HepG2 (cell line): ENCODE results near the gene MPHOSPH8. TPM values are rescaled to one million over a fixed set of nuclear protein-coding genes. Genes with fewer than 3 reads are reported as not detected.
A peak's percentile ranks its signal among the peaks of the same experiment; 100 is the strongest.

Source experiments
- ATAC-seq: fragments of 200-7000 bp; cut with Tn5 transposase; 3 replicates; pipeline ENCODE4 v1.9.1; 2020; ENCODE audit warnings: mild to moderate bottlenecking, moderate library complexity
- BruUV-seq: library from RNA; stranded (reverse); fragments of 400-500 nt; replicated peaks from 2 replicates; lab custom pipeline; 2021; lab: Mats Ljungman, UMichigan
- CTCF ChIA-PET: fragments of 300-600 bp; formaldehyde crosslinking; extraction: SDS; loops from one replicate; lab custom pipeline; 2021; ENCODE audit warnings: low total read pairs, inconsistent platforms, low intra/inter-chr PET ratio; lab: Yijun Ruan, JAX
- POLR2A ChIA-PET: fragments of 350-600 bp; sonication (Branson Sonifier 250); formaldehyde crosslinking; loops from one replicate; lab custom pipeline; 2020; ENCODE audit warnings: antibody characterized with exemption, inconsistent platforms; lab: Yijun Ruan, JAX
- DNase-seq: peaks from one replicate; pipeline ENCODE4 v3.0.0-alpha.2; 2015; ENCODE audit warnings: low spot score
- FAIRE-seq: peaks from 3 replicates; lab custom pipeline; 2011; peaks lifted over from hg19 to GRCh38; lab: Jason Lieb, UNC
- H2AFZ ChIP-seq: one replicate; pipeline ENCODE4 v1.6.1; 2011; ENCODE audit warnings: low read length, inconsistent platforms
- H3K27ac ChIP-seq: fragments of 300-600 bp; 3 replicates; pipeline ENCODE4 v1.8.0; 2011; ENCODE audit warnings: mixed run types, mild to moderate bottlenecking, mixed read lengths, low read length, inconsistent platforms; ENCODE audit not compliant: insufficient read depth; ENCODE audit errors: extremely low read length
- H3K27me3 ChIP-seq, 2 experiments: fragments of 200-600 bp in 1 of 2; 2 replicates in 1 of 2; 3 replicates in 1 of 2; pipeline versions ENCODE4 v1.6.0 to v1.8.0; 2011; ENCODE audit warnings: low read length in 2 of 2, mild to moderate bottlenecking in 2 of 2, moderate library complexity in 2 of 2, inconsistent platforms in 1 of 2; ENCODE audit not compliant: insufficient read depth in 2 of 2, control insufficient read depth in 1 of 2
- H3K36me3 ChIP-seq, 2 experiments: fragments of 200-600 bp in 1 of 2; replicated peaks in 1 of 2; 2 replicates in 1 of 2; 3 replicates in 1 of 2; pipeline versions ENCODE4 v1.5.1 to v1.8.0; 2011; ENCODE audit warnings: low read length in 2 of 2, inconsistent platforms in 1 of 2; ENCODE audit not compliant: insufficient read depth in 2 of 2, control insufficient read depth in 1 of 2
- H3K4me1 ChIP-seq: 2 replicates; pipeline ENCODE4 v1.5.1; 2012; ENCODE audit warnings: low read length, inconsistent platforms; ENCODE audit not compliant: insufficient read depth
- H3K4me2 ChIP-seq: 2 replicates; pipeline ENCODE4 v1.6.0; 2011; ENCODE audit warnings: low read depth, low read length, inconsistent platforms
- H3K4me3 ChIP-seq, 3 experiments: fragments of 200-600 bp in 1 of 3; sonication (generic), shearing (Covaris generic) in 1 of 3; replicated peaks in 1 of 3; 2 replicates each; pipeline ENCODE4 v1.5.1; 2011 to 2016; ENCODE audit warnings: low read length in 3 of 3, inconsistent platforms in 2 of 3, low read depth in 2 of 3, mild to moderate bottlenecking in 2 of 3, control low read depth in 1 of 3, mixed read lengths in 1 of 3; ENCODE audit not compliant: insufficient read depth in 1 of 3
- H3K79me2 ChIP-seq: one replicate; pipeline ENCODE4 v1.6.1; 2011; ENCODE audit warnings: low read length, inconsistent platforms; ENCODE audit not compliant: insufficient read depth
- H3K9ac ChIP-seq: 2 replicates; pipeline ENCODE4 v1.6.0; 2011; ENCODE audit warnings: mild to moderate bottlenecking, low read depth, low read length, inconsistent platforms; ENCODE audit not compliant: insufficient read depth
- H3K9me3 ChIP-seq: 2 replicates; pipeline ENCODE4 v1.5.1; 2012; ENCODE audit warnings: mild to moderate bottlenecking, low read length
- H4K20me1 ChIP-seq: 2 replicates; pipeline ENCODE4 v1.6.0; 2011; ENCODE audit warnings: inconsistent platforms, mild to moderate bottlenecking, low read length, moderate library complexity; ENCODE audit not compliant: insufficient read depth
- ERF ChIP-seq: IDR thresholded peaks from 2 replicates; pipeline ENCODE4 v1.6.1; 2018; ENCODE audit warnings: missing biosample characterization, missing genetic modification reagents
- FOXO1 ChIP-seq: sonication (generic); formaldehyde crosslinking; IDR thresholded peaks from 2 replicates; pipeline ENCODE4 v1.4.0; 2020; ENCODE audit warnings: missing genetic modification reagents
- GABPA ChIP-seq, 2 experiments: IDR thresholded peaks; 2 replicates each; pipeline ENCODE4 v1.6.1; 2011 to 2016; ENCODE audit warnings: low read depth in 2 of 2, low read length in 1 of 2, missing biosample characterization in 1 of 2, missing genetic modification characterization in 1 of 2
- GATAD1 ChIP-seq: IDR thresholded peaks from 2 replicates; pipeline ENCODE4 v1.6.1; 2016; ENCODE audit warnings: missing genetic modification reagents, missing compliant biosample characterization
- HNF1A ChIP-seq, 2 experiments: sonication (generic) in 1 of 2; formaldehyde crosslinking in 1 of 2; IDR thresholded peaks; 2 replicates each; pipeline versions ENCODE4 v1.4.0 to v1.6.1; 2016 to 2020; ENCODE audit warnings: borderline replicate concordance in 1 of 2, low read depth in 1 of 2, mild to moderate bottlenecking in 1 of 2, missing genetic modification reagents in 1 of 2
- HOXA3 ChIP-seq: sonication (generic); formaldehyde crosslinking; IDR thresholded peaks from 2 replicates; pipeline ENCODE4 v1.5.0; 2020; ENCODE audit warnings: missing genetic modification reagents
- NRL ChIP-seq: sonication (generic); formaldehyde crosslinking; IDR thresholded peaks from 2 replicates; pipeline ENCODE4 v1.5.0; 2020; ENCODE audit warnings: missing genetic modification reagents, mild to moderate bottlenecking, moderate library complexity, borderline replicate concordance
- PAXIP1 ChIP-seq: sonication (generic); formaldehyde crosslinking; conservative IDR thresholded peaks from 2 replicates; pipeline ENCODE4 v1.4.0; 2020; ENCODE audit warnings: mild to moderate bottlenecking, missing genetic modification reagents, moderate library complexity
- SOX13 ChIP-seq, 3 experiments: fragments of 450-650 bp in 1 of 3; sonication (generic) in 1 of 3; formaldehyde crosslinking in 1 of 3; IDR thresholded peaks in 2 of 3; conservative IDR thresholded peaks in 1 of 3; 2 replicates each; pipeline versions ENCODE4 v1.5.0 to v1.6.1; 2016 to 2020; ENCODE audit warnings: antibody characterized with exemption in 1 of 3, mild to moderate bottlenecking in 1 of 3, missing compliant biosample characterization in 1 of 3, missing genetic modification reagents in 1 of 3, moderate library complexity in 1 of 3
- TCF7 ChIP-seq: sonication (generic); IDR thresholded peaks from 2 replicates; pipeline ENCODE4 v1.6.1; 2016; ENCODE audit warnings: antibody characterized with exemption, low read depth
- TGIF2 ChIP-seq: IDR thresholded peaks from 2 replicates; pipeline ENCODE4 v1.6.1; 2016; ENCODE audit warnings: control low read depth, missing compliant biosample characterization
- TRIM24 ChIP-seq: sonication (generic); formaldehyde crosslinking; IDR thresholded peaks from 2 replicates; pipeline ENCODE4 v1.8.0; 2022; ENCODE audit warnings: mild to moderate bottlenecking, missing genetic modification reagents
- ZBTB38 ChIP-seq: sonication (generic); formaldehyde crosslinking; IDR thresholded peaks from 2 replicates; pipeline ENCODE4 v1.5.1; 2020; ENCODE audit warnings: mild to moderate bottlenecking, missing genetic modification reagents
- ZBTB7A ChIP-seq: sonication (generic); formaldehyde crosslinking; IDR thresholded peaks from 2 replicates; pipeline ENCODE4 v1.8.0; 2022; ENCODE audit warnings: mild to moderate bottlenecking, missing genetic modification reagents
- WGBS: methylation state at CpG from one replicate; pipeline ENCODE4 v1.1.6; 2017; ENCODE audit warnings: low lambda C conversion rate; 5-methylcytosine and 5-hydroxymethylcytosine counted together
- in situ Hi-C: cut with HindIII; loops from 2 replicates; pipeline ENCODE4 v1.10.0; 2017; ENCODE audit warnings: low pct_unique_long_range_greater_than_20kb; ENCODE audit not compliant: extremely low pct_ligation_motif_present
- intact Hi-C: fragments of 100-400 bp; cut with micrococcal nuclease; formaldehyde crosslinking; loops from one replicate; pipeline ENCODE4 v1.10.0; 2022; ENCODE audit not compliant: unreplicated experiment
- polyA plus RNA-seq, 8 experiments: library from polyadenylated mRNA; depleted of rRNA in 3 of 8; stranded (reverse) in 7 of 8; unstranded in 1 of 8; fragments of >200 nt; fragmentation: Illumina TruSeq in 4 of 8; extraction: Trizol in 4 of 8; gene quantifications; 2 replicates each; pipeline versions ENCODE4 v1.2.1 to v1.2.3, GENCODE V29; 2011 to 2016; ENCODE audit warnings: low read depth in 4 of 8, missing spikeins in 1 of 8, mixed read lengths in 1 of 8; ENCODE audit not compliant: insufficient read depth in 1 of 8
- total RNA-seq, 5 experiments: library from RNA; depleted of rRNA; stranded (reverse); fragments of >200 nt; fragmentation: Illumina TruSeq; extraction: Trizol; gene quantifications; 2 replicates each; pipeline ENCODE4 v1.2.3, GENCODE V29; 2016; ENCODE audit warnings: low read depth in 1 of 5

The MPHOSPH8 gene
- total and polyA plus RNA-seq, 2 of the 13 experiments (the other 11 are each of a cell fraction or from before 2014, with no cell fraction given) = 17.3 to 20.9 TPM

- TF ChIP-seq ZBTB7A (no peak), ZBTB38 (CRISPR knock-in tag) (0 out of 2 replicates have a peak, but pooled peaks have one; percentile 24)
These were observed 37.4 kb upstream of the MPHOSPH8 start (continued) for GRCh38 chr13:19596086-19596485.

DNA sequence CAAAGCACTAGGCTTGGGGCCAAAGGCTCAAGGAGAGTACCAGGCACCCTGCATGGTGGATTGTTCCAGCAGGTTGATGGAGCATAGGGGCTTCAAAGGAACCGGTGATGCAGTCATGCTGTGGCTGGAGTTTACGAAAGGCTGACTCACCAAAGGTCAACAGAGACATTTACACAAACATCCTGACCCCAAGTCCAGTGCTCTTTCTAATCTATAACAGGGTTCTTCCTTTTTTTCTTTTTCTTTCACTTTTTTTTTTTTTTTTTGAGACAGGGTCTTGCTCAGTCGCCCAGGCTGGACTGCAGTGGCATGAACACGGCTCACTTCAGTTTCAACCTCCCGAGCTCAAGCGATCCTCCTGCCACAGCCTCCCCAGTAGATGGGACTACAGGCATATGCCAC lies 36.5 kb upstream of the MPHOSPH8 start:
- Histone ChIP-seq H3K36me3 (no peaks in the 10 kb centered on the region), H3K9ac (no peak overlapping the region), H4K20me1 (no peaks in the 10 kb centered on the region), H3K4me3 (no peak overlapping the region), H3K27me3 (no peaks in the 10 kb centered on the region), H3K4me2 (peak overlapping the region; percentile 65), H3K79me2 (peaks cover 5% of the 10 kb centered on the region), H3K4me1 (peaks cover 85% of the 10 kb centered on the region), H3K27ac (peak overlapping the region; percentile 65), H2AFZ (no peak overlapping the region), H3K9me3 (no peaks in the 10 kb centered on the region)
- BruUV-seq = no TSS peak
- intact Hi-C loops = no loop called here
- in situ Hi-C loops = loop anchor here (10.0 kb wide), 1 partner anchor 442 kb away; no protein-coding TSS in a partner anchor
- WGBS = 2% methylated on average over 6 of the region's 6 CpGs
- DNase-seq = peak; percentile 96
- peak; percentile 97 for FAIRE-seq
- POLR2A ChIA-PET = interaction anchor here (1.7 kb wide), 1 partner anchor 37 kb away, joined by 5 read pairs; the partner anchor contains the start of gene MPHOSPH8
- CTCF ChIA-PET = no interaction called here
- peak; percentile 86 for ATAC-seq
- TF ChIP-seq GATAD1 = peak; percentile 65
- peak; percentile 44; the same call in 1 of the 2 replicates for TF ChIP-seq TRIM24 (CRISPR knock-in tag)
- peak; percentile 98 for TF ChIP-seq TCF7
- 0 out of 2 replicates have a peak, but pooled peaks have one; percentile 39 for TF ChIP-seq NRL (CRISPR knock-in tag)
- peak; percentile 96 for TF ChIP-seq PAXIP1 (CRISPR knock-in tag)
- no peak for TF ChIP-seq ERF (CRISPR knock-in tag)
- peak; percentile 97 for TF ChIP-seq FOXO1 (CRISPR knock-in tag)
- TF ChIP-seq HNF1A (IDR thresholded peaks at IDR 0.05; ENCODE audit: low read depth) = peak; percentile 59; the same call in 1 of the 2 replicates
- peak; percentile 69; the same call in 1 of the 2 replicates for TF ChIP-seq HNF1A (CRISPR knock-in tag; IDR thresholded peaks at IDR 0.05; ENCODE audit: borderline replicate concordance)
- no peak for TF ChIP-seq GABPA (IDR thresholded peaks at IDR 0.05; ENCODE audit: low read depth, low read length)
- peak; percentile 41; the same call in 1 of the 2 replicates for TF ChIP-seq GABPA (CRISPR knock-in tag; IDR thresholded peaks at IDR 0.05; ENCODE audit: low read depth)
- peak; percentile 79 for TF ChIP-seq SOX13 (IDR thresholded peaks at IDR 0.05)
- peak in 1 of 2 experiments; percentile 93; a peak in 2 of 4 replicates for TF ChIP-seq SOX13 (CRISPR knock-in tag; conservative IDR thresholded peaks at IDR 0.05 in 1 of 2, IDR thresholded peaks at IDR 0.05 in 1 of 2)
- peak; percentile 87 for TF ChIP-seq HOXA3 (CRISPR knock-in tag)
- peak; percentile 57; the same call in 1 of the 2 replicates for TF ChIP-seq TGIF2 (CRISPR knock-in tag)
